Measurements from ENCODE around the gene LYPD5.

GRCh38 chr19:43826787-43827754, 24.8 kb upstream of the LYPD5 start, which contains the start of gene ZNF283:
- TF ChIP-seq CTCF (conservative IDR thresholded peaks at IDR 0.05) (no peak), EZH2 (IDR thresholded peaks at IDR 0.05; ENCODE audit: low read depth) (no peak)
